OCI-LY7 (cell line): ENCODE results near the gene NF1. TPM values are rescaled to one million over a fixed set of nuclear protein-coding genes. Genes with fewer than 3 reads are reported as not detected.

Experiments
- BruUV-seq: library from RNA; stranded (reverse); fragments of 400-500 nt; replicated peaks from 2 replicates; lab custom pipeline; 2021; lab: Mats Ljungman, UMichigan
- CTCF ChIA-PET: fragments of 300-600 bp; sonication (Branson Sonifier 250); formaldehyde crosslinking; loops from one replicate; lab custom pipeline; 2022; ENCODE audit warnings: antibody characterized with exemption; ENCODE audit not compliant: unreplicated experiment; lab: Charles Lee
- POLR2A ChIA-PET: fragments of 300-600 bp; sonication (Branson Sonifier 250); formaldehyde crosslinking; loops from one replicate; lab custom pipeline; 2022; ENCODE audit warnings: antibody characterized with exemption; lab: Charles Lee
- DNase-seq: peaks from one replicate; pipeline ENCODE4 v3.0.0-alpha.2; 2015; ENCODE audit warnings: low spot score
- H2AFZ ChIP-seq: fragments of 200-600 bp; sonication (generic), shearing (Covaris generic); 2 replicates; pipeline ENCODE4 v1.6.1; 2014; ENCODE audit warnings: mild to moderate bottlenecking, antibody characterized with exemption, low read length, moderate library complexity
- H3K27ac ChIP-seq: fragments of 200-600 bp; sonication (generic); 2 replicates; pipeline ENCODE4 v1.5.1; 2014; ENCODE audit warnings: mixed run types, low read depth, mild to moderate bottlenecking, moderate library complexity, low read length, inconsistent platforms; ENCODE audit not compliant: poor library complexity, severe bottlenecking
- H3K36me3 ChIP-seq: fragments of 200-600 bp; sonication (generic); 2 replicates; pipeline ENCODE4 v1.6.1; 2014; ENCODE audit warnings: mild to moderate bottlenecking, antibody characterized with exemption, low read length, moderate library complexity, mixed read lengths; ENCODE audit not compliant: insufficient read depth
- H3K4me1 ChIP-seq: fragments of 200-600 bp; sonication (generic); 2 replicates; pipeline ENCODE4 v1.5.1; 2014; ENCODE audit warnings: mild to moderate bottlenecking, low read length; ENCODE audit not compliant: insufficient read depth, poor library complexity, severe bottlenecking
- H3K4me2 ChIP-seq: fragments of 200-600 bp; sonication (generic); 2 replicates; pipeline ENCODE4 v1.6.1; 2014; ENCODE audit warnings: mild to moderate bottlenecking, low read length
- H3K4me3 ChIP-seq: fragments of 200-600 bp; sonication (generic); 2 replicates; pipeline ENCODE4 v1.5.1; 2014; ENCODE audit warnings: mild to moderate bottlenecking, low read depth, low read length; ENCODE audit not compliant: poor library complexity, severe bottlenecking
- H3K79me2 ChIP-seq: fragments of 200-600 bp; sonication (generic); 2 replicates; pipeline ENCODE4 v1.6.1; 2016; ENCODE audit warnings: low read depth, mild to moderate bottlenecking, low read length, moderate library complexity, mixed read lengths; ENCODE audit not compliant: insufficient read depth
- H3K9me2 ChIP-seq: fragments of 200-600 bp; sonication (generic); 2 replicates; pipeline ENCODE4 v1.6.1; 2016; ENCODE audit warnings: mild to moderate bottlenecking, low read length, mixed read lengths; ENCODE audit not compliant: insufficient read depth
- H3K9me3 ChIP-seq: fragments of 200-600 bp; sonication (generic); 2 replicates; pipeline ENCODE4 v1.6.1; 2014; ENCODE audit warnings: mild to moderate bottlenecking, mixed run types, low read length, mixed read lengths
- H4K20me1 ChIP-seq: fragments of 200-600 bp; sonication (generic); 2 replicates; pipeline ENCODE4 v1.6.1; 2014; ENCODE audit warnings: mild to moderate bottlenecking, antibody characterized with exemption, low read length, moderate library complexity, mixed read lengths; ENCODE audit not compliant: insufficient read depth
- CTCF ChIP-seq: fragments of 200-600 bp; sonication (generic); conservative IDR thresholded peaks from 2 replicates; pipeline ENCODE4 v1.5.1; 2014; ENCODE audit warnings: mild to moderate bottlenecking, antibody characterized with exemption, low read length, moderate library complexity, mixed read lengths
- EZH2phosphoT487 ChIP-seq: fragments of 200-600 bp; sonication (generic); IDR thresholded peaks from 2 replicates; pipeline ENCODE4 v1.6.1; 2018; ENCODE audit warnings: low read depth, borderline replicate concordance, mild to moderate bottlenecking, mixed run types, antibody characterized with exemption, low read length, moderate library complexity, mixed read lengths
- intact Hi-C: fragments of 100-400 bp; cut with micrococcal nuclease; formaldehyde crosslinking; loops from one replicate; pipeline ENCODE4 v1.10.0; 2022; ENCODE audit not compliant: unreplicated experiment
- total RNA-seq, 2 experiments: library from RNA; depleted of rRNA in 1 of 2; stranded (reverse); fragments of >200 nt in 1 of 2; shearing (Covaris generic) in 1 of 2; gene quantifications; 2 replicates each; pipeline ENCODE4 v1.2.3, GENCODE V29; 2014 to 2022

The NF1 gene
- total RNA-seq, 2 experiments from 2014 or later, result 38.7 to 64.8 TPM

GRCh38 chr17:31226373-31226772, 131.6 kb downstream of the NF1 start:
- no peak overlapping the region for H3K4me2 ChIP-seq
- no TSS peak for BruUV-seq
- H3K4me1 ChIP-seq, result peaks cover 7% of the 10 kb centered on the region
- no peak for DNase-seq
- no peaks in the 10 kb centered on the region for H3K9me2 ChIP-seq
- H3K79me2 ChIP-seq, result no peaks in the 10 kb centered on the region
- H3K27ac ChIP-seq, result no peak overlapping the region
- H4K20me1 ChIP-seq, result no peaks in the 10 kb centered on the region
- H3K36me3 ChIP-seq, result 0 out of 2 replicates have a peak, but pooled peaks cover 9% of the 10 kb centered on the region
- POLR2A ChIA-PET, result interaction anchor here (0.6 to 1.1 kb wide), 2 partner anchors 115 to 207 kb away, joined by 3 to 4 read pairs; no protein-coding TSS in a partner anchor
- no peak overlapping the region for H3K4me3 ChIP-seq
- H3K9me3 ChIP-seq, result no peaks in the 10 kb centered on the region
- CTCF ChIA-PET, result no interaction called here
- TF ChIP-seq EZH2phosphoT487 (no peak), CTCF (no peak)
- H2AFZ ChIP-seq, result no peak overlapping the region
- intact Hi-C loops, result no loop called here

GRCh38 chr17:31226950-31227349, 132.2 kb downstream of the NF1 start:
- DNase-seq, result no peak
- Histone ChIP-seq H3K27ac (no peak overlapping the region), H3K4me3 (no peak overlapping the region), H3K9me2 (no peaks in the 10 kb centered on the region), H3K9me3 (no peaks in the 10 kb centered on the region), H4K20me1 (no peaks in the 10 kb centered on the region), H3K4me1 (peaks cover 9% of the 10 kb centered on the region), H3K79me2 (no peaks in the 10 kb centered on the region), H3K36me3 (peaks cover 11% of the 10 kb centered on the region; the same call in 1 of the 2 replicates), H2AFZ (no peak overlapping the region), H3K4me2 (no peak overlapping the region)
- intact Hi-C loops, result no loop called here
- ChIA-PET POLR2A (interaction anchor here (1.1 kb wide), 1 partner anchor 208 kb away, joined by 3 read pairs; no protein-coding TSS in a partner anchor), CTCF (interaction anchor here (1.2 kb wide), 1 partner anchor 11 kb away, joined by 5 read pairs; no protein-coding TSS in a partner anchor)
- no TSS peak for BruUV-seq
- TF ChIP-seq CTCF, result no peak
- TF ChIP-seq EZH2phosphoT487, result no peak

GRCh38 chr17:31231852-31232251, 137.1 kb downstream of the NF1 start:
- DNase-seq, result no peak
- Histone ChIP-seq H3K79me2 (no peaks in the 10 kb centered on the region), H3K36me3 (peaks cover 41% of the 10 kb centered on the region), H3K4me3 (no peak overlapping the region), H2AFZ (no peak overlapping the region), H3K4me1 (peaks cover 3% of the 10 kb centered on the region), H3K4me2 (no peak overlapping the region), H4K20me1 (no peaks in the 10 kb centered on the region), H3K9me2 (no peaks in the 10 kb centered on the region), H3K27ac (no peak overlapping the region), H3K9me3 (no peaks in the 10 kb centered on the region)
- no TSS peak for BruUV-seq
- intact Hi-C loops, result no loop called here
- ChIA-PET CTCF (no interaction called here), POLR2A (no interaction called here)
- TF ChIP-seq CTCF (no peak), EZH2phosphoT487 (no peak)
